Activated CD4-positive, alpha-beta T cell treated with anti-CD3 and anti-CD28 coated beads, Interleukin-10, Interleukin-2, amounts not matched to agents 100 ng/mL and 50 ng/mL, durations not matched to agents 16 hours and 8 hours (primary cell): ENCODE data around the gene CLEC20A.
"Not testable (repeated sequence)": the region's sequence is repeated elsewhere in the genome, so short reads cannot be mapped to it uniquely, and the experiment has no call there.

Source experiments
- DNase-seq: peaks from one replicate; pipeline ENCODE4 v3.0.0-alpha.2; 2020

CLEC20A gene

DNA sequence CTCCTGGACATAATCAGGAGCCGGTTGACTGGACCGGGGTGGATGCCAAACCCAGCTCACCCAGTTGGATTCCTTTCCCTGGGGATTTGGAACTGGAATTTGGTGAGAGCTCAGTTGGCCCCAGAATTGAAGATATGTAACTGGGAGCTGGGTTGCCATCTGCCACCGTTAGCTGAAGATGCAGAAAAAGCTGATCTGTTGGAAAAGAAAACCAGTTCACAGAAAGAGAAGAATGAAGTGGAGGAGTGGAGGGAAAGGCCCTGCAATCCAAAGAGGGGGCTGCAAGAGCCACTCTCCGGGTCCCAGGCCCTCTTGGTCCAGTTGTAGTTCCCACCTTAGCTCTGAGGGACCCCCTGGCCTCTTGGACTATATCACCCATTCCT lies 32.2 kb upstream of the CLEC20A start:
- DNase-seq = no peak

DNA sequence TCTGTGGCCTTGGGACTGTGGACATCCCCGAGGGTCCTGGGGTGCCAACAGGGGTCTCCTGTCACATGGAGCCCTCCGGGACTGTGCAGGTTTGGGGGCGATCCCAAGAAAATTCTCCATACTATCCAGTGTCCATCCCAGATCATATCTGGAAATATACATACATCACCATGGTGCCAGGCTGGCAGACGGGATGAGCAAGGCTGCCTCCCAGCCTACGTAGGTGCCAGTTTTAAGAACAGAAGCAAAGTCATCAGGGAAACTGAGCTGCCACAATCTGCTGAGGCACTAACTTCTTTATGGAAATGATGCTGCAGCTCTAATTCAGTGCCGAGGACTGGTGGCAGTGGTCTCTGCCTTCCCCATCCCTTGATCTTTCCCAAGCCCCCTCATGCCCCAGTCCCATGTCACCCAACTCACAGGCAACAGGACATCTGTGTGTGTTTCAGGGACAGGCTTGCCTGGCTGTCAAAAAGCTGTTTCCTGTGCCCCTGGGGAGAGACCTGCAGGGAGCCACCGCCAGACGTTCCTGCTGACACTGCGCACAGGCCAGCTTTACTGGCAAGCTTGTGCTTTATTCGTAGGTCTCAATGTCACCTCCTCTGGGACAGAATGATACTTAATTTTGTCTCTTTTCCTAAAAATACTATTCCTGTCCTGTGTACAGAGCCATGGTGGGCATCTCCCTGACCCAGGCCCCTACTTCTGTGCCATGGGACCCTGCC lies 31.6 kb upstream of the CLEC20A start:
- no peak for DNase-seq

DNA sequence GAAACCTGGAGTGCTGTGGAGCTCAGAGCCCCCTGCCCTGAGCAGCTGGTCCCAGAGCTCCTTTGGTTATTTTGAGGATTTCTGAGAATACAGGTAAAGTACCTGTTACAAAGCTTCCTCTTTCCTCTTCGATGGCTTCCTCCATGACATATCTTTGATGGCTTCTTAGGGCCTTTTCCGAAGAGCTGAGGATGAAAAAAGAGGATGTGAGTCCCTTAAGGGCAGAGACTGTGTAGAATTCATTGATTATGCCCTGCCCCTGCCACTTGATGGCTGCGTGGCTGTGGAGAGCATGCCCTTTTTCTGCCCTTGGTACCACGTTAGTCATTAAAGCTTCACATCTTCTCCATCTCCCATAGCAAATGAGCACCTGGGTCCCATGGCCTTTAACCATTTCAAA lies 30.4 kb upstream of the CLEC20A start:
- DNase-seq = no peak

GRCh38 chr1:178521241-178521640 lies 24.5 kb upstream of the CLEC20A start:
- DNase-seq = no peak

DNA sequence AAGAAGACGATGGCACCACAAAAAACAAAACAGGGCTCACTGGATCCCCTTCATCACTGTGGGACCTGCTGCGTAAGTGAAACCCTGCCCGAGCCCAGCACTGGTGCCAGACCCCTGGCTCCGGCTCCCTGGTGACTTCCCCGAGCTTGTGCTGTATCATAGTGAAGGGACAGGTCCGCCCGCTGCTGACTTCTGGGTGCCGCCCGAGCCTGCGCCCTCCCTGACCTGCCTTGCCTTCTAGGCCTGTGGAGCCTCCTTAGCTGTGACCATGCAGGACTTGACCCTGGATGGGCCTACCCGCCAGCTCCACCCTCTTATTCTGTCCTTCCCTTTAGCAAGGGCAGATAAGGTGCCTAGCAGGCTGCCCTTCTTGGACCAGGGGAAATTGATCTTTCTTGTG lies 24.0 kb upstream of the CLEC20A start:
- no peak for DNase-seq

DNA sequence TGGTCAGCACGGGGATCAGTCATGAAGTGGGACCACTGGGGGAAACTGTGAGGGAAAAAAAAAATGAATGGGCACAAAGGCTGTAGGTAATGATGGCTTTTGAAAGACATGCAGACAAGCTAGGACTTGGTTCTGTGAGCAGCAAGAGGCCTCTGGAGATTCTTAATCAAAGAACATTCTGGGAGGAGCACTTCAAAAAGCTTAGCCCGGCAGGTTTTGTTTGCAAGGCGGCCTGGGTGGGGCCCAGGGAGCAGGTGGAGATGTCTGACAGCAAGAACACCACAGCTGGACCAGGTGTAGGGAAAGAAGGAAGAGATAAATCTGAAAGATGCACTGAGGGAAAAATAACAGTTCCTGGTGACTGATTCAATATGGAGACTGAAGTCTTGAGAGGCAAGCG lies 22.1 kb upstream of the CLEC20A start:
- DNase-seq = no peak

DNA sequence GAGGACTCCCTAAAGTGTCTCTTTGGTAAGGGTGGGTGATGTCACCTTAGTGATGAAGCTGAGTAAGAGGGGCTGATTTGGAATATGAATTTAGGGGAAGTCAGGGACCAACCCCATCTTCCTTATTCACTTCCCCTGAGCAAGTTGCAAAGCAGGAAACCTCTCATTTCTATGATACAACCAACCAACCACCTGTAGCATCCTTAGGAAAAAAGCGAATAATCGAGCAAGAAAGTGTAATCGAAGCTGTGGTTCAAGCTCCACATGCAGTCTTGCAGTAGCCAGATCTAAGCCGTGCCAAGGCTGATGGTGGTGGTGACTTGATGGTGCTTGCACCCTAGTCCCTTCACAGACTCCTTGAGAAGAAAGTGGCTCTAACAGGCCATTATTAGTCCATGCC lies 19.3 kb upstream of the CLEC20A start:
- DNase-seq = no peak

- no peak for DNase-seq
Measured at GRCh38 chr1:178513278-178513983, 16.7 kb upstream of the CLEC20A start.

- DNase-seq = no peak
Measured at GRCh38 chr1:178512566-178513277, 16.0 kb upstream of the CLEC20A start, which contains the start of gene TEX35. Gene TEX35, plus strand, starts transcription at chr1:178513109. Its CDS starts 80 bp downstream, at chr1:178513189.

DNA sequence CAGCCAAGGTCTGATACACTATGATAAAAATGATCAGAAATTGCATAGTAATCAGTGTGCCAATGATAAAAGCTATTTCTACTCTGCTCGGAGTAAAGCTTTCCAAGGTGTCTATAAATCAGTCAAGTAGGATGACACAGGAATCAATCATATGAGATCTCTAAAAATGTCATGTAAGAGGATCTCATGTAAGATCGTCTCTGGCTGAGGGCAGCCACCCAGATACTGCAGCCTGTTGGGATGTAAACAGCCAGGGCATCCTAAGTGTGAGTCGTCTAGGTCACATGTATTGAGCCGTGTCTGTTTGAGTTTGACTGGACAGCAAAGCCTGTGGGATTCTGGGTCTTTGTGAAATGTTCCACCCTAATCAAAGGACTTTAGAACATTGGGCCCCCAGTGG lies 13.4 kb upstream of the CLEC20A start:
- no peak for DNase-seq

- no peak for DNase-seq
Measured at GRCh38 chr1:178509414-178510007, 12.7 kb upstream of the CLEC20A start.

GRCh38 chr1:178506669-178507068 lies 9.9 kb upstream of the CLEC20A start:
- DNase-seq = no peak

GRCh38 chr1:178506177-178506576 lies 9.4 kb upstream of the CLEC20A start:
- DNase-seq = no peak

GRCh38 chr1:178504286-178504685 lies 7.5 kb upstream of the CLEC20A start:
- DNase-seq = no peak

DNA sequence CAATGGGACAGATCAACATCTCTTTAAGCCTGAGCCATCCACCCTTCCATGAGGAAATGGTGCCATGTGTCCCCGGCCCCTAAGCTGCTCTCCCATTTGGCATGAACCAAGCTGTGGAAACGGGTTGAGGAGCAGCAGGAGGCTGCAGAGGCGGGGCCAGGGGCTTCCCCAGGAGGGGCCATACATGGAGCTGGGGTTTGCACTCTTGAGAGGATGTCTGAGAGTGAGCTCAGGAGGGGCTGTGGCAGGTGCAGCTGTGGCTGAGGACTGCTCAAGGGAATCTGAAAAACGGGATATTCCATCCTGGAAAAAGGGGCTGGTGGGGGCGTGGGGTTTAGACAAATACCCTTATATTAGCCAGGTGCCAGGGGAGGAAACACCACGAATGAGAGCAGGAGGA lies 7.1 kb upstream of the CLEC20A start:
- no peak for DNase-seq

- not testable (repeated sequence) for DNase-seq
Measured at GRCh38 chr1:178503316-178503715, 6.6 kb upstream of the CLEC20A start.

DNA sequence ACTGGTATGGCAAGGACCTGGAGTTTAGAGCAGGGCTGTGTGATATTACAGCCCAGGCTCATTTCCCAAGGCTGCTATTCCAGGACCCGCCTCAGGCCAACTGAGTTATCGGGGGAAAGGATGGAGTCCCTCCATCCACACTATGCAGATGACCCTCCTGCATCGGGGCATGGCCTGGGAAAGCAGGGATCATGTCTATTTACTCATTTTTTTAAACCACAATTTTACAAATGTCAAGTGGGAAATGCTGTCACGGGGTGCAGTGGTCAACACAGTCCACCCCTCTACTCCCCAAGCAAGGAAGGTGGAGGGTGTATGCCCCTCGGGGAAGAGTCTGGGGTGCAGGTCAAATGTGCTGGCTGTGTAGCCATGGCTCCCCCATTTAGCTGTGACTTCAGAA lies 6.1 kb upstream of the CLEC20A start:
- DNase-seq = no peak

DNA sequence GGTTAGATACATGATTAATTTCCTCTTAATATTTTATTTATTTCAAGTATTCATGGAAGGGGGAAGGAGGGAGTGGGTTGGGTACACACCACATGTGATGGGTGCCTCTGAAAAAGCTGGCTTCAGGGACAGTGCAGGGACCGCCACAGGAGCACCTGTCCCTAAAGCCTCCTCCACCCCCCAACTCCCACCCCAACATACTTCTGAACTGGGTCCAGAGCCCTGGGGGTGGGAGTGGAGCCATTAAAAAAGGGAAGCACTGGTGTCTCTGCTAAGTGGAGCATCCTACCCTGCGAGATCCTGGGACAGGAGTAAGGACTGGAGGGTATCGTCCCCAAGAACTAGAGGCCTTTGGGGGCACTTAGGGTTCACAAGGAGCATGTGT lies 5.6 kb upstream of the CLEC20A start:
- no peak for DNase-seq

DNA sequence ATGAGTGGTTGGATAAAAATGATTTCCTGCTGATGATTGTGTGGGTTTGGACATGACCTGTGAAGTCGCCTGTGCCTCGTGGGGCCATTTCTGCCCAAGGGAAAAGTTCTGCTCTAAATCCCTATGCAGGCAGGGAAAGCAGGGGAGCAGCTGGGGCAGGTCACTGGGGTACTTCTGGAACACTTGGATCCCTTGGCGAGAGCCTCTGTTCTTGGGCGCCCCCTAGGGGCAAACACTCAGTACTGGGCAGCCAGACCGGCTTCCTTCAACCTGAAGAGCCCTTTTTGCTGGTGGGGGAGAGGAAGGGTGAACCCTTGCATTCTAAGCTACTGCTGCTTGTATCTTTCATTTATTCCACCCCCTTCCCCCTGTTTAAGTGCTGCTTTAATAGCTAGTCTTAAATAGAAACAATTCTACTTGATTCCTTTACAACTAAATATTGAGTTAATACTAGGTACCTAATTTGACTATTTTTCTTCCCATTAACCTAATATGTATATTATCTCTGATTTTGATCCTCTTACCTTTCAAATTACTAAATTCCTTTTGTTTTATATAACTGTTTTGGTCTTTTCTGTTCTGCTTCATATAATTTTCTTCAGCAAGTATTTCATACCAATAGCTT lies 5.1 kb upstream of the CLEC20A start:
- DNase-seq = peak; percentile 72

DNA sequence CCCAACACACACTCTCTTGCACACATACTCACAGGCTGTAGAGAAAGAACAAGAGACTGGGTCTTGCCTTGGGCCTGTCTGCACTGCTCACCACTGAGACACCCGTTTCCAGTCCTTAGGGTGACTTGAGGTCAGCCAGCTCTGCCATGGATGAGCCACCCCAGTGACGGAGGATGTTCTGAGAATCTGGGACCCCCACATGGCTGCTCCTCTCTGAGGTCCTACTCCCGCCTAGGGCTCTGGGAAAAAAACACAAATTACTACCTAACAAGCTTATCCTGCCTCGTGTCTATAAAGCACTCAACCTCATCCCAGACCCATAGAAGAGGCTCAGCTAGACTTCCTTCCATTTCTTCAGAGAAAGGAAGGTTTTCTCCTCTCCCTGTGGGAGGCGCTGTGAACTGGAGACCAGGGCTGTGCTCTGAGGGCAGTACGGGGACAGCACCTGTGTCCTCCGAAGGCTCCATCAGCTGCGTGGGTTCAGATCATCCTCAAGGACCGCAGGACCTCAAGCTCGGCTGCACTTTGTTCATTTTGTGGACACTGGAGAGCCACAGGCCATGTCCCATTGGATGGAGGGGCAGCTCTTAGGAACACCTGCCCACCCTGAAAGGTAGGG lies 4.3 kb upstream of the CLEC20A start:
- DNase-seq = no peak

- DNase-seq = no peak
Measured at GRCh38 chr1:178500091-178500770, 3.5 kb upstream of the CLEC20A start.
